HG03565 (cell line): ENCODE data around the gene UNC80.

ENCODE experiments used
- ATAC-seq: cut with Tn5 transposase; IDR thresholded peaks from one replicate; pipeline ENCODE4 v1.9.1; 2021; ENCODE audit warnings: mild to moderate bottlenecking, moderate library complexity; ENCODE audit not compliant: unreplicated experiment

The UNC80 gene

GRCh38 chr2:209911486-209911885 lies 139.9 kb downstream of the UNC80 start:
- no peak for ATAC-seq

DNA sequence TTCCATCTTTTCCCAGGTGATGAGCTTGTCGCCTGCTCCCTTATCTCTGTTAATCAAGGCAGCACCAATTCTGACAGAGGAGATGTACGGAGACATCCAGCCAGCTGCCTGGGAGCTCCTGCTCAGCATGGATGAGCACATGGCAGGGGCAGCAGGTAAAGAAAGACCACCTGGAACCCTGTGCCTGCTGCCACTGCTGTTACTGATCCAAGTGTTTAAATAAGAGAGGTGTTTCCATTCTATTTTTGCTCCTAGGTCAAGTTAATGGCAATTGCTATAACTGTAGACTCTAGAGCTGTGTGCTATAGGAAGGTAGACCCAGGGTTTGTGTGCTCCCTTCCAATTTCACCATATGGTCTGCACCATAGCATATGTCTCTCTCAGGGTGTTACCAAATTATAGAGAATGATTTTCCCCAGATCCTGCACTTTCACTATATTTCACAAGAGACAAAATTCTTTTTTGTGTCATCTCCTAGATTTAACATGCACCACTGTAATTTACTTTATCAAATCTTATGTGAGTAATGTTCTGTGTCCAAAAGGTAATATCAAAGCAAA lies 142.2 kb downstream of the UNC80 start:
- no peak for ATAC-seq

DNA sequence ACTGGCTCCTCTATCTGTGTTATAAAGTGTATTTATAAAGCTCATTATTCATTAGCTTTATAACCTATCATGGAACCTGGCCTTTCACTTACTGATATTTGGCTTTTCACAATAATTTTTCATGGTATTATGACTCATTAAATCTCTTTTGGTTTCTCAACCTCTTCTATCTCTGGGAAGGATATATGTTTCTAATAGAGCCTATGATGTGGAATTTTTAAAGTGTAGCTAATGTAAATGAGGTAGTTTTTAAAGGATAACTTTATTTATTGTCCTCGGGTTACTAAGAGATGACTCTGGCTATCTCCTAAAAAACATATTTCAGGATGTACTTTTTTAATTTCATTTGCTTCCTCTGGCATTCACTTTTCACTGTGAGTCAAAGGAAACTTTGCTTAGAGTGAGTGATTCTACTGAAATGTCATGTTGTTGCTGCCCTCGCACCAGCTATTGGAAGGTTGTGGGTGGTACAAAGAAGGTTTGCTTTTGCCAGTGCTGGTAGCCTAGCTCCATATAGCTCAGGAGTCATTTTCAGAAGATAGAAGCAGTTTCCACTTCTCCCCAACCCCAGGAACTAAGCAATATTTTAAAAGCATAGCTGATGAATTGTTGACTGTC lies 145.6 kb downstream of the UNC80 start:
- ATAC-seq, result no peak

DNA sequence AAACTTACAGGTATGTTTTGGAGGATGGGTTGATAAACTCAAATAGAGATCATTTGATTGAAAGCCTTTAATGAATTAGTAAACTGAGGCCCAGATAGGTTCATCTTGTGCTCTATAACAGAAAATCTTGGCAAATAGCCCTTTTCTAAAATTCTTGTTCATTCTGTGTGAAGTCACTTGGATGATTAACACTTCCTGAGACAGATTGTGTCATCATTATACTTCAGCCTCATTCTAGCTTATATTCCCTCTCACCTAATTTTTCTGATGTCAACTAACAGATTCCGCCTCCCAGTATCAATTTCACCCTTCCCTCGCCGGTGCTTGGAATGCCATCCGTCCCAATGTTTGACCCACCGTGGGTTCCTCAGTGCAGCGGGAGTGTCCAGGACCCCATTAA lies 146.6 kb downstream of the UNC80 start:
- no peak for ATAC-seq

- ATAC-seq, result no peak
Measured at GRCh38 chr2:209922116-209922515, 150.5 kb downstream of the UNC80 start.

DNA sequence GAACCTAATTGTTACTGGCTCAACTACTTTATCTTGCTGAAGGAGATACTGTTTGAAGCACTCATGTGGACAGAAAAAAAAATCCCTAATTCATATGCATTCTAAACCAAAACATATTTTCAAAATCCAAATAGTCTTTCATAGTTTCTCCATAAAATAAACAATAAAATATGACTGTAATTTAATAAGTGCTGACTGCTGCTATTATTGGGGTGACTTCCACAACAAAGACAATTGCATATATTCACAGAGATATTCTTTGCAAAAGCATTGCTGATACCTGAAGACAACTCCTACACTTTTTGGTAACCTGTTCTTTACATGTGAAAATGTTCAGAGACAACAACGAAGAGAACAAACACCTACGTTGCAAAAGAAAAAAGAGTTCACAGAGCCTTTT lies 157.7 kb downstream of the UNC80 start:
- ATAC-seq, result no peak

- ATAC-seq, result no peak
Measured at GRCh38 chr2:209933499-209934483, 162.2 kb downstream of the UNC80 start.

- peak; percentile 70 for ATAC-seq
Measured at GRCh38 chr2:209936106-209936666, 164.6 kb downstream of the UNC80 start.

DNA sequence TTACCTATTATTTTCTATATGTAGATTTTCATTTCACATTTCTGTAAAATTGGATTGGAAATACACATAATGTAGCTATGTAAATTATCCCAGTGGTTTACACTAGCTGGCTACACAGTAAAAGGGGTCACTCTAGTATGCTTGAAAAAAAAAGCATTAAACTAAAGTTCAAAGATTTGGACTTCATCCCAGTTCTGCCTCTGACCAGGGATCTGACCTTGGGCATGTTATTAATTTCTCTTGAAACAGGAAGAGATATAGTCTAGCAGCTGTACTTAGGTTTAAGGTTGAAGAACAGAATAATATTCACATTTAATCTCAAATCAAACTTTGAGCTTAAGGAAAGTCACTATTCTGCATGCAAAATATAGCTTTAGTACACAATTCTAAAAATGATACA lies 166.3 kb downstream of the UNC80 start:
- ATAC-seq, result no peak

DNA sequence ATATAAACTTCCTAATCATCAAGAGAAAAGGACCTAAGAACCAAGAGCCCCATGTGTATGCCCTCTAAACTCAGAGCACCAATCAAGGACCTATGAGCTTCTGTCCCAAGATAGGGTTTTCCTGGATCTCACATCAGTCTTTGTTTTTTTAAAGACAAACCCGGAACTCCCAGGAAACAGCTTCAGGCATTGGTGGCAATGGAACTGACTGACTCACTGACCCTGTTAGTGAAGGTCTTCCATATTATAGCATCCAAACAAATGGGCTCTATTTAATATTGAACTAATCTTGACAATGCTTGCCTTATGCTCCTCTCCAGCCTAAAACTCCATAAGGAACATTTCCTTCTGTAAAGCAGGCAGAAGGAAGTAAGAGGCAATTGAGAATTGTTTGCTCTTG lies 167.3 kb downstream of the UNC80 start:
- no peak for ATAC-seq

DNA sequence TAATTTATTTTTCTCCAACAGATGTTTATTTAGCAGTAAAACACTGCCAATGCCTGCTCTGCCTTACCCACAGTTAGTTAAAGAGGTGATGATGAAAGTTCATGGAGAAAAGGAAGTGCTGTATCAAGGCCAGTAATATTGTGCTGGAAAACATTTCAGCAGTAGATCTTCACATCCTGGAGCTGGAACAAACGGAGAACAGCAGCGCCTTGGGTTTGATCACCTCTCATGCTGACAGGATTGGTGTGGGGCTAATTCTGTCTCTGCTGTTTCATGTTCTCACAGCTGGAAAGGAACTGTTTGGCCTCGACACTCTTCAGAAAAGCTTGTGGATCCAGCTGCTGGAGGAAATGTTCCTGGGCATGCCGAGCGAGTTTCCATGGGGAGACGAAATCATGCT lies 169.3 kb downstream of the UNC80 start:
- no peak for ATAC-seq

DNA sequence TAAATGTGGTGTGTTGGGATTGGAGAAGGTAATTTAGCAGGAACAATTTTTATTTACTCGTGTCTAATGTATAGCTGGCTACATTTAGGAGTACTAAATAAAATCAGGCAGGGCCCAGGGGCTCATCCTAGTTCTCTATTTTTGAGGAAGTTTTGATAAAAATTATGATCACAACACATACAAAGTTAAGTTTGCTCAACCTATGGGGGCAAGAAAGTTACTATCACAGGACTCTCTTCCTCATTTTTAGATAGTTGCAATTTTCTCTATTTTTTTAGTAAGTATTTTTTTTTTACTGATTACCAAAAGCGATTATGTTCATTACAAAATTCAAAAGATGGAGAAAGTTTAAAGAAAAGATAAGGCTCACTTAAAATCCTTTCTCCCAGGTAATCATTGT lies 170.8 kb downstream of the UNC80 start:
- ATAC-seq, result no peak

- no peak for ATAC-seq
Measured at GRCh38 chr2:209942936-209943605, 171.4 kb downstream of the UNC80 start.

DNA sequence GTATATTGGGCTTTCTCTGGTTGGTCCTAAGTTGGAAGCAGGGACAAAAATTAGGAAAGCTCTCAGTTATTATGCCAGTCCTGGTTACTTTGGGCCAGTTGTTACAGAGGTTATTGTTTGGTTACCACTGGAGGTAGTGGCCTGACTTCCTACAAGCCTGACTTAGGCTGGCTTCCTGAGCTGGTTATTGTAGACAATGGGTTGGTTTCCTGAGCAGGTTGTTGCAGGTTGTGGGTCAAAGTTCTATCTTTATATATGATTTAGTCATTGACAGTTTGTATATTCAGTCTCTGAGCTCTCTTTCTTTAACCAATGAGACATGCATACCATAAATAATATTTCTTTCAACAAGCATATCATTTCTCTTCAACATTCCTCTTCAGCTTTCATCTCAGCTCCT lies 172.1 kb downstream of the UNC80 start:
- no peak for ATAC-seq

DNA sequence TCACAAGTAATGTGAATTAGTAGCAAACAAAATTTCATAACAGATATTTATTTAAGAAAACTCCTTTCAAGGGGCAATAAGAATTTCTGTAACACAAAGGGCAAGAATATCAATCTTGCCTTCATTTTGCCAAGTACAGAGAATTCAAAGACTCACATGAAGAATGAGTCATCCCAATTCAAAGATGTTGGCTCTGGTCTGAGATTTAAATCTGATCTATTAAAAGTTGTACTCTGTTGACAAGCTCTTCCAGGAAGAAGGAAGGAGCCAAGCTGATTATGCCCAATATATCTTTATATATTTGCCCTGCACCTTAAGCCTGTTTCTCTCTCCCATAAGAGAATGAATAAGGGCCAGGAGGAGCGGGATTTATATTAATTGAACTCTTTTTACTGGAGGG lies 174.9 kb downstream of the UNC80 start:
- ATAC-seq, result no peak

DNA sequence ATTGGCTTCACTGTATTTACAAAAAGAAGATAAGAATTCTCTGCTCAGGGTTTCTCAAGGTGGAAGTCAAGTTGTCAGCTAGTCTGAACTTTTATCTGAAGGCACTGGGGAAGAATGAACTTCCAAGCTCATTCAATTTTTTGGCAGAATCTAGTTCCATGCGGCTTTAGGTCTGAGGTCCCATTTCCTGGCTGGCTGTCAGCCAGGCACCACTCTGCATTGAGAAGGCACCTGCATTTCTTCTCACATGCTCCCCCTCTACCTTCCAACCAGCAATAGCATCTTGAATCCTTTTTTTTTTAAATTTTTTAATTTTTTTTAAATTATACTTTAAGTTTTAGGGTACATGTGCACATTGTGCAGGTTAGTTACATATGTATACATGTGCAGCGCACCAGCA lies 184.6 kb downstream of the UNC80 start:
- no peak for ATAC-seq

DNA sequence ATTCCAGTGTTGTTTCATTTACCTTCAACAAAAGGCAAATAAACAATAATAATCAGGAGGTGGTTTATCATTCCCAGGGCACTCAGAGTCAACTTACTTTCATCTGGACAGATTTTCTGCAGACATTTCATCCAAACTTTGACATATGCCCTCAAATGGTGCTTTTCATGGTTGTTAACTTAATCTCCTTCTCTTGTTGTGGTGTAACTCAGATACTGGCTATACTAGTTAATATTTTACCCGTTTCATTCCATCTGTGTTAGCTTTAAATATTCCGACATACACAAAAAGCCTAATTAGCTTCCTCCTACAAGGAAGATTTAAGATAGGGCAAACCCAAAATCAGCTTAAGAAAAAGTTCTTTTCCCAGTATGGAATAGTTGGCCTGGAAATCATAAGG lies 186.4 kb downstream of the UNC80 start:
- ATAC-seq, result no peak

GRCh38 chr2:209960045-209960444 lies 188.4 kb downstream of the UNC80 start:
- ATAC-seq, result no peak

DNA sequence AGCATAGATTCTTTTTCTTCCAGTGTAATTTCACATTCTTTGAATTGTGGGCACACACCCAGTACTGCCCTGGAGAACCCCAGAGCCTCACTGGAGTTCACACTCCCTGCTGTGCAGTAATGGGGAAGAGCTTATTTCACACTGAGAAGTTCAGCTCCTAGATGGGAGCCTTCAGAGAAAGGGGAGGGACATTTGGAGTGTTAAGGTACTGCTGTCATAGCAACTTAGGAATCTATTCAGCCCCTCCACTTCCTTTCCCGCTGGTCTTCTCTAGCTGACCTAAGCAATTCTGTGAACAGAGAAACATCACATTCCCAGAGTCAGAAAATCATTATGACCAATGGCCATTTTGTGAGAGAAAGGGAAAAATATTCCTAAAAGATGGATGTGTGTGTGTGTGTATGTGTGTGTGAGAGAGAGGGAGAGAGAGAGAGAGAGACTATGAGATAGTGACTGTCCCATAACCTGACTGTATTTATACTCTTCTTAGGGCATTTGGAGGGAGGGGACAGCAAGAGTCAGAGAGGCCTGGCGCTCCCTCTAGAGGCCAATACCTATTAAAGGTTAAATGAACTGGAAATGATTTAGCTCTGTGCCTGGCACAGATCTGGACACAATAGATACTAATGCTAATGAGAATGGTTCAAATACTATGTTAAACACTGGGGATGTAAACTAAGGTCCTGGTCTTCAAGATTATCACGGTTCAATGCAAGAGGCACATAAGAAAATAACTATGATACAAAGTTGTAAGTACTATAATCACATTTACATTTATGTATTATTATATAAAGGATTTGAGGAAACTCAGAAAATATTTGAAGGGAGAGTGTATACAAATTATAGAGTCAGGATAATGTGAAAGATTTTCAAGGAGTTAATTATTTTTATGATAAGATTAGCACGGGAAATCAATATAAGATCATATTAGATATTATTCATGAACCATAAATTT lies 189.3 kb downstream of the UNC80 start:
- ATAC-seq, result peak; percentile 96

DNA sequence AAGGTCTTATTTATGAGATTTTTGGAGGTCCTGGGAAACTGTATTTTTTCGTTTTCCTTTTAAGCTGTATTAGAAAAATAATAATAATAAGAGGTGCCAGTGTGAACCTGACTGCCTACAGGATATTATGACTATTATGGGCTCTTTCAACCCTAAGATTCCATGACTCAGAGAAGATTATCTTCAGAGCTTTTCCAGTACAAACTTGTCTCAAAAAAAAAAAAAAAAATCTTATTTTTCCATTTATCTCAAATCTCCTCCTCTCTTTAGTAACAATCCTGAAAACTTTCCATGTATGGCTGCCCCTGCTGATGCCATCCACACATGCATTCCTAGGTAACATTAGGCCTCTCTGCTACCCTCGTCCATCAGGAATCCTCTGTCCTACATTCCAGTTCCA lies 194.1 kb downstream of the UNC80 start:
- ATAC-seq, result no peak
